ENCODE data around the gene STX11. TPM values are rescaled to one million over a fixed set of nuclear protein-coding genes. Genes with fewer than 3 reads are reported as not detected.

The STX11 gene
- total and polyA plus RNA-seq, 2 of the 13 experiments (the other 11 are each of a cell fraction or from before 2014, with no cell fraction given), result 0.03 TPM; not detected in 1

- TF ChIP-seq ZNF672 (CRISPR knock-in tag; IDR thresholded peaks at IDR 0.05) (no peak), E2F1 (CRISPR knock-in tag; IDR thresholded peaks at IDR 0.05) (no peak), NFKB2 (CRISPR knock-in tag; IDR thresholded peaks at IDR 0.05; ENCODE audit: borderline replicate concordance) (no peak), SMC3 (IDR thresholded peaks at IDR 0.05; ENCODE audit: low read length) (peak; percentile 51), THAP11 (CRISPR knock-in tag; IDR thresholded peaks at IDR 0.05) (no peak), GTF3A (CRISPR knock-in tag; conservative IDR thresholded peaks at IDR 0.05) (no peak), POLR2G (IDR thresholded peaks at IDR 0.05; ENCODE audit: low read depth, low read length) (no peak), POLR2AphosphoS2 (IDR thresholded peaks at IDR 0.05; ENCODE audit: low read depth, low read length) (no peak), FOXK2 (IDR thresholded peaks at IDR 0.05) (no peak), CTCF (CRISPR knock-in tag; IDR thresholded peaks at IDR 0.05) (peak; percentile 63), RAD21 (CRISPR knock-in tag; IDR thresholded peaks at IDR 0.05) (peak; percentile 23; the same call in 1 of the 2 replicates), PHF8 (CRISPR knock-in tag; IDR thresholded peaks at IDR 0.05) (no peak), SAP130 (CRISPR knock-in tag; IDR thresholded peaks at IDR 0.05; ENCODE audit: low read depth) (no peak), ZNF235 (CRISPR knock-in tag; IDR thresholded peaks at IDR 0.05; ENCODE audit: borderline replicate concordance) (no peak), PRDM15 (CRISPR knock-in tag; IDR thresholded peaks at IDR 0.05) (no peak), ZNF263 (CRISPR knock-in tag; IDR thresholded peaks at IDR 0.05) (no peak), ZNF180 (CRISPR knock-in tag; IDR thresholded peaks at IDR 0.05; ENCODE audit: borderline replicate concordance, low read depth) (no peak), STAG1 (CRISPR knock-in tag; IDR thresholded peaks at IDR 0.05) (peak; percentile 56), ZNF597 (CRISPR knock-in tag; IDR thresholded peaks at IDR 0.05) (no peak), MIXL1 (CRISPR knock-in tag; IDR thresholded peaks at IDR 0.05) (no peak), ZNF7 (CRISPR knock-in tag; IDR thresholded peaks at IDR 0.05) (no peak), ZBTB33 (CRISPR knock-in tag; IDR thresholded peaks at IDR 0.05) (no peak), THYN1 (CRISPR knock-in tag; IDR thresholded peaks at IDR 0.05; ENCODE audit: borderline replicate concordance, low read depth) (no peak)
Measured at GRCh38 chr6:144219056-144219685, 68.9 kb downstream of the STX11 start (continued).

All from HepG2 (cell line).